ENCODE results near the gene PRR11.
A peak's percentile ranks its signal among the peaks of the same experiment; 100 is the strongest.

PRR11 gene

GRCh38 chr17:59152925-59153324, 2.6 kb upstream of the PRR11 start:
- no peak for TF ChIP-seq CTCF (IDR thresholded peaks at IDR 0.05; ENCODE audit: extremely low read depth, missing control alignments)
- no peak for DNase-seq (ENCODE audit: low spot score)

GRCh38 chr17:59154292-59154720, 1.2 kb upstream of the PRR11 start:
- DNase-seq (ENCODE audit: low spot score): no peak
- no peak for TF ChIP-seq CTCF (IDR thresholded peaks at IDR 0.05; ENCODE audit: extremely low read depth, missing control alignments)

- peak; percentile 85 for DNase-seq (ENCODE audit: low spot score)
- no peak for TF ChIP-seq CTCF (IDR thresholded peaks at IDR 0.05; ENCODE audit: extremely low read depth, missing control alignments)
Measured at GRCh38 chr17:59154721-59155438, 666 bp upstream of the PRR11 start, which contains the start of gene SKA2. Gene SKA2 (minus strand): TSS chr17:59155186. CDS start chr17:59155163, 23 bp downstream.

GRCh38 chr17:59160157-59161025, 4.8 kb downstream of the PRR11 start:
- TF ChIP-seq CTCF (IDR thresholded peaks at IDR 0.05; ENCODE audit: extremely low read depth, missing control alignments): no peak
- DNase-seq (ENCODE audit: low spot score): no peak

- no peak for TF ChIP-seq CTCF (IDR thresholded peaks at IDR 0.05; ENCODE audit: extremely low read depth, missing control alignments)
- no peak for DNase-seq (ENCODE audit: low spot score)
Measured at GRCh38 chr17:59161477-59161876, 5.9 kb downstream of the PRR11 start.

GRCh38 chr17:59165933-59166342, 10.4 kb downstream of the PRR11 start:
- peak; percentile 53 for TF ChIP-seq CTCF (IDR thresholded peaks at IDR 0.05; ENCODE audit: extremely low read depth, missing control alignments)
- peak; percentile 63 for DNase-seq (ENCODE audit: low spot score)

GRCh38 chr17:59167571-59168001, 12.0 kb downstream of the PRR11 start:
- DNase-seq (ENCODE audit: low spot score): no peak
- TF ChIP-seq CTCF (IDR thresholded peaks at IDR 0.05; ENCODE audit: extremely low read depth, missing control alignments): no peak

Data from GM20000 (cell line).